Neural cell (in vitro differentiated cells): ENCODE measurements around the gene PSRC1. TPM values are rescaled to one million over a fixed set of nuclear protein-coding genes. Genes with fewer than 3 reads are reported as not detected.
A peak's percentile ranks its signal among the peaks of the same experiment; 100 is the strongest.

Source experiments
- H2AFZ ChIP-seq: fragments of 200-600, 300-800 bp; sonication (generic), shearing (Covaris generic); 2 replicates; pipeline ENCODE4 v1.6.0; 2014; ENCODE audit warnings: low read depth, mild to moderate bottlenecking, antibody characterized with exemption, low read length, moderate library complexity
- H3F3A ChIP-seq: fragments of 200-600 bp; shearing (Covaris generic); 2 replicates; pipeline ENCODE4 v1.6.1; 2016; ENCODE audit warnings: mild to moderate bottlenecking, moderate library complexity, mixed read lengths, antibody characterized with exemption, low read length; ENCODE audit not compliant: insufficient read depth, poor library complexity, severe bottlenecking
- H3K27ac ChIP-seq: fragments of 200-600, 300-800 bp; sonication (generic), shearing (Covaris generic); 2 replicates; pipeline ENCODE4 v1.5.1; 2014; ENCODE audit warnings: mild to moderate bottlenecking, low read length, moderate library complexity
- H3K27me3 ChIP-seq: fragments of 300-800, 200-600 bp; sonication (generic), shearing (Covaris generic); 2 replicates; pipeline ENCODE4 v1.6.0; 2014; ENCODE audit warnings: mild to moderate bottlenecking, low read depth, low read length, moderate library complexity; ENCODE audit not compliant: insufficient read depth
- H3K36me3 ChIP-seq: fragments of 300-800, 200-600 bp; sonication (generic), shearing (Covaris generic); 2 replicates; pipeline ENCODE4 v1.5.1; 2014; ENCODE audit warnings: mild to moderate bottlenecking, antibody characterized with exemption, low read length, moderate library complexity; ENCODE audit not compliant: insufficient read depth
- H3K4me2 ChIP-seq: fragments of 300-800, 200-600 bp; sonication (generic), shearing (Covaris generic); 2 replicates; pipeline ENCODE4 v1.6.0; 2014; ENCODE audit warnings: mild to moderate bottlenecking, low read length
- H3K4me3 ChIP-seq: fragments of 300-800, 200-600 bp; sonication (generic), shearing (Covaris generic); 2 replicates; pipeline ENCODE4 v1.5.1; 2014; ENCODE audit warnings: mild to moderate bottlenecking, low read length, moderate library complexity
- H3K79me2 ChIP-seq: fragments of 200-600 bp; shearing (Covaris generic); replicated peaks from 2 replicates; pipeline ENCODE4 v1.6.0; 2014; ENCODE audit warnings: mild to moderate bottlenecking, low read length, moderate library complexity; ENCODE audit not compliant: insufficient read depth
- H3K9ac ChIP-seq: fragments of 300-800, 200-600 bp; sonication (generic), shearing (Covaris generic); 2 replicates; pipeline ENCODE4 v1.6.1; 2016; ENCODE audit warnings: mild to moderate bottlenecking, low read length, mixed read lengths
- H3K9me2 ChIP-seq: fragments of 200-600 bp; shearing (Covaris generic); 2 replicates; pipeline ENCODE4 v1.6.1; 2016; ENCODE audit warnings: mild to moderate bottlenecking, low read length, mixed read lengths; ENCODE audit not compliant: insufficient read depth
- H3K9me3 ChIP-seq: fragments of 200-600, 300-800 bp; sonication (generic), shearing (Covaris generic); 2 replicates; pipeline ENCODE4 v1.6.1; 2016; ENCODE audit warnings: mild to moderate bottlenecking, mixed run types, low read length, moderate library complexity, mixed read lengths
- H4K20me1 ChIP-seq: fragments of 200-600 bp; shearing (Covaris generic); 2 replicates; pipeline ENCODE4 v1.6.1; 2016; ENCODE audit warnings: mild to moderate bottlenecking, mixed run types; ENCODE audit not compliant: insufficient read depth
- CTCF ChIP-seq: fragments of 450-650 bp; IDR thresholded peaks from 2 replicates; pipeline ENCODE4 v1.5.1; 2014; ENCODE audit warnings: antibody characterized with exemption, mild to moderate bottlenecking, moderate library complexity; ENCODE audit not compliant: poor library complexity, severe bottlenecking
- EP300 ChIP-seq: fragments of 450-650 bp; conservative IDR thresholded peaks from 2 replicates; pipeline ENCODE4 v1.6.1; 2014; ENCODE audit warnings: antibody characterized with exemption, mild to moderate bottlenecking, moderate library complexity; ENCODE audit not compliant: poor library complexity, severe bottlenecking
- EZH2 ChIP-seq: fragments of 200-600, 300-800 bp; shearing (Covaris generic), sonication (generic); IDR thresholded peaks from 2 replicates; pipeline ENCODE4 v1.6.1; 2014; ENCODE audit warnings: antibody characterized with exemption, low read length, borderline replicate concordance, mild to moderate bottlenecking; ENCODE audit not compliant: insufficient read depth, poor library complexity, severe bottlenecking
- MXI1 ChIP-seq: fragments of 450-650 bp; conservative IDR thresholded peaks from 2 replicates; pipeline ENCODE4 v1.6.1; 2014; ENCODE audit warnings: antibody characterized with exemption, mild to moderate bottlenecking; ENCODE audit not compliant: poor library complexity, severe bottlenecking
- POLR2AphosphoS5 ChIP-seq: IDR thresholded peaks from 2 replicates; pipeline ENCODE4 v1.6.1; 2012
- RAD21 ChIP-seq: fragments of 450-650 bp; conservative IDR thresholded peaks from 2 replicates; pipeline ENCODE4 v1.6.1; 2014; ENCODE audit warnings: antibody characterized with exemption, mild to moderate bottlenecking, moderate library complexity
- REST ChIP-seq: IDR thresholded peaks from 2 replicates; pipeline ENCODE4 v1.6.1; 2012; ENCODE audit warnings: borderline replicate concordance
- SMC3 ChIP-seq: fragments of 450-650 bp; conservative IDR thresholded peaks from 2 replicates; pipeline ENCODE4 v1.6.1; 2014; ENCODE audit warnings: antibody characterized with exemption, mild to moderate bottlenecking, moderate library complexity; ENCODE audit not compliant: poor library complexity
- TAF1 ChIP-seq: IDR thresholded peaks from 2 replicates; pipeline ENCODE4 v1.6.1; 2012; ENCODE audit warnings: low read depth
- polyA minus RNA-seq: library from RNA; depleted of rRNA, polyadenylated mRNA; stranded (reverse); fragments of >200 nt; gene quantifications from 2 replicates; pipeline ENCODE4 v1.2.3, GENCODE V29; 2014
- polyA plus RNA-seq: library from polyadenylated mRNA; depleted of rRNA; stranded (reverse); fragments of >200 nt; gene quantifications from 2 replicates; pipeline ENCODE4 v1.2.3, GENCODE V29; 2014

Gene PSRC1
- polyA plus RNA-seq: 5.4 and 7.9 TPM in 2 replicates
- 3.0 and 3.4 TPM in 2 replicates for polyA minus RNA-seq

DNA sequence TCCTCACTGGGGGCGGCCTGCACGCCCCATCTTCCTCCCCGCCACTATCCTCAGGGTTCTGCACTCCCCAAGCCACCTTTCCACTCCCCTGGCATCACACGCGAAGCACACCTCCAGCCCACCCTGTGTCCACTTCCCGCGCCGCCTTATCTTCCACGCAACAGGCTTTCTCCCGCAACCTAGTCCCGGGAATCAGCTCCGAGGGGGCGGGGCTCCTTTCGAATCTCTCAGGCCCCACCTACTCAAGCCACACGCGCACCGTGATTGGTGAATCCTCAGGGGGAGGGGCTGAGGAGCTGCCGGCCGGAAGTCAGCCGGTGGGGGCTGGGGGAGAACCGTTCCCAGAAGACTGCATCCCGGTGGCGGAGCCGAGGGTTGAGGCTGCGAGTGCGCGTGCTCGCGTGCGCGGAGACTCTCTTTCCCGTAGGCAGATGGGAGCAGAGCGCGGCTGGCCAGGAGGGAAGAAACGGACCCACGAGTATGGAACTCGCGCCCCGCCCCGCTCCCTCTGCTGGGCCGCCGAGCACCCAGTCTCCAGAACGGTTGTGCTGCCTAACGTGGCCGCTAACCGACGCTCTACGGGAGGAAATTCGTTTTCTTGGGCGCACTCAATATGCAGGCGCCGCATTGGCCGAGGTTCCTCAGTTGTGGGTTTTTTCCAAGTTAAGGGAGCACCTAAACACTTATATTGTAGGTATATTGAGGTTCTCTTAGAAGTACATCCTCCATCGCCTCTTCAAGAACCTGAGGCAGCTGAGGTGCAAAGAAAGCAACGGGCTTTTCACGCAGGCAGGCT is at the start of gene PSRC1:
Gene PSRC1 (minus strand): TSS at position 194 of the 796 bp plus-strand sequence.
- H3K4me2 ChIP-seq: peak within 1 kb of the TSS; percentile 72
- no peak for TF ChIP-seq TAF1
- peak; percentile 65 for TF ChIP-seq SMC3
- no peak for TF ChIP-seq REST
- peak; percentile 52 for TF ChIP-seq RAD21
- peak; percentile 88 for TF ChIP-seq MXI1
- TF ChIP-seq POLR2AphosphoS5: peak; percentile 71
- TF ChIP-seq CTCF: peak; percentile 57
- peak within 1 kb of the TSS; percentile 74 for H3K4me3 ChIP-seq

DNA sequence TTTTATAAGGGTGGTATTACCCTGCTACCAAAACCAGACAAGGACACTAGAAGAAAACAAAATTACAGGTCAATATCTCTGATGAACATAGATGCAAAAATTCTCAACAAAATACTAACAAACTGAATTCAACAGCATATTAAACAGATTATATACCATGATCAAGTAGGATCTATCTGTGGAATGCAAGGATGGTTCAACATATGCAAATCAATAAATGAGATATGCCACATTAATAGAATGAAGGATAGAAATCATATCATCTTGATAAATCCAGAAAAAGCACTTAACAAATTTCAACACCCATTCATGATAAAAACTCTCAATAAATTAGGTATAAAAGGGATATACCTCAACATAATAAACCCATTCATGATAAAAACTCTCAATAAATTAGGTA is 48.2 kb upstream of the PSRC1 start:
- peaks cover 7% of the 10 kb centered on the region for H3K9me3 ChIP-seq
- no peak overlapping the region for H2AFZ ChIP-seq
- no peaks in the 10 kb centered on the region for H3K9me2 ChIP-seq
- H3K79me2 ChIP-seq: no peaks in the 10 kb centered on the region
- TF ChIP-seq POLR2AphosphoS5 (no peak), RAD21 (no peak)
- H3K36me3 ChIP-seq: peaks cover 28% of the 10 kb centered on the region
- H3K27ac ChIP-seq: no peak overlapping the region
- H4K20me1 ChIP-seq: no peaks in the 10 kb centered on the region
- H3K4me3 ChIP-seq: no peak overlapping the region
- H3F3A ChIP-seq: no peaks in the 10 kb centered on the region
- H3K27me3 ChIP-seq: no peaks in the 10 kb centered on the region
- no peak overlapping the region for H3K4me2 ChIP-seq
- H3K9ac ChIP-seq: no peak overlapping the region

More for the DNA sequence above, at the start of gene PSRC1:
- Histone ChIP-seq H3K27me3 (no peaks in the 10 kb centered on the region), H3F3A (no peaks in the 10 kb centered on the region), H3K9me3 (no peaks in the 10 kb centered on the region), H4K20me1 (no peaks in the 10 kb centered on the region), H3K27ac (peak within 1 kb of the TSS; percentile 55), H3K9me2 (no peaks in the 10 kb centered on the region), H3K36me3 (no peaks in the 10 kb centered on the region), H3K79me2 (peaks cover 7% of the 10 kb centered on the region), H3K9ac (peak within 1 kb of the TSS; percentile 72), H2AFZ (peak within 1 kb of the TSS; percentile 96)

DNA sequence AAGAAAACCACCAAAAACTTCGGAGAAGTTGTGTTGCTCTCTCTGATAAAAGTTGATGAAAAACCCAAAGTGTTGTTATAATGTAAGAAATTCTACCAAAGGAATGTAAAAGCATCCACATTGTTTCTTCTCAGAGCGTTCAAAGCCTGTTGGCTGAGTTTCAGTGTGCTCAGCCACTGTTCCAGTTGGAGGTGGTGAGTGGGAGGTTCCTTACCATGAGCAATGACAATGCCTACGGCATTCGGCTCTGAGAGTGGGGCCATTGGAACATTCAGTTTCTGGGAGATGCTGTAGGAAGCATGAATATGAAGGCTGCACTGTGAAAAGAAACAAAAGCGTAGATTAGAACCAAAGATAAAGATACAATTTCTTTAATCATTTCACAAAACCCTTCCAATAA is 44.3 kb upstream of the PSRC1 start:
- no peaks in the 10 kb centered on the region for H3F3A ChIP-seq
- H3K4me3 ChIP-seq: no peak overlapping the region
- no peaks in the 10 kb centered on the region for H3K79me2 ChIP-seq
- no peak overlapping the region for H2AFZ ChIP-seq
- no peaks in the 10 kb centered on the region for H3K9me2 ChIP-seq
- H3K27me3 ChIP-seq: no peaks in the 10 kb centered on the region
- H3K36me3 ChIP-seq: peaks cover 15% of the 10 kb centered on the region
- no peak overlapping the region for H3K4me2 ChIP-seq
- H3K9me3 ChIP-seq: peaks cover 3% of the 10 kb centered on the region
- TF ChIP-seq MXI1 (no peak), CTCF (no peak), POLR2AphosphoS5 (no peak), REST (no peak), EP300 (no peak), EZH2 (no peak), SMC3 (no peak), TAF1 (no peak)
- no peak overlapping the region for H3K27ac ChIP-seq
- no peak overlapping the region for H3K9ac ChIP-seq
- no peaks in the 10 kb centered on the region for H4K20me1 ChIP-seq
